ENCODE measurements around the gene TUBA1B. TPM values are rescaled to one million over a fixed set of nuclear protein-coding genes. Genes with fewer than 3 reads are reported as not detected.
"Not testable (repeated sequence)": the region's sequence is repeated elsewhere in the genome, so short reads cannot be mapped to it uniquely, and the experiment has no call there.

Gene TUBA1B
- total RNA-seq = 1,000 to 10,000 TPM in 1 of 4 donors, 100 to 1,000 TPM in 3; 608 to 1,018 (median 745) TPM

GRCh38 chr12:49131051-49131893 lies at the start of gene TUBA1B:
TSS of gene TUBA1B (minus strand) at chr12:49131395. CDS start at chr12:49131300, 95 bp downstream.
- DNase-seq (ENCODE audit: low spot score) = peak; percentile 73
- ATAC-seq (ENCODE audit: low FRiP score) = peak; percentile 94
- TF ChIP-seq CTCF (IDR thresholded peaks at IDR 0.05) = no peak

DNA sequence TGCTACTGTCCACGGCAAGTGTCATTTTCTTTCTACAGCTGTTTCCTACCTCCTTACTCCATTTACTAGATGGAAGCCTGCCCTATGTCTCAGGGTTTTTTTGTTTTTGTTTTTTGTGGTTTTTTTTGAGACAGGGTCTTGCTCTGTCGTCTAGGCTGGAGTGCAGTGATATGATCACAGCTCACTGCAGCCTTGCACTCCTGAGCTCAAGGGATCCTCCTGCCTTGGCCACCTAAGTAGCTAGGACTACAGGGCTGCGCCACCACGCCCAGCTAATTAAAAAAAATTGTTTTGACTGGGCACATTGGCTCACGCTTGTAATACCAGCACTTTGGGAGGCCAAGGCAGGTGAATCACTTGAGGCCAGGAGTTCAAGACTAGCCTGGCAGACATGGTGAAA lies 43.0 kb upstream of the TUBA1B start:
- ATAC-seq (ENCODE audit: low FRiP score) (no peak), DNase-seq (ENCODE audit: low spot score) (no peak)
- TF ChIP-seq CTCF (IDR thresholded peaks at IDR 0.05) = no peak

DNA sequence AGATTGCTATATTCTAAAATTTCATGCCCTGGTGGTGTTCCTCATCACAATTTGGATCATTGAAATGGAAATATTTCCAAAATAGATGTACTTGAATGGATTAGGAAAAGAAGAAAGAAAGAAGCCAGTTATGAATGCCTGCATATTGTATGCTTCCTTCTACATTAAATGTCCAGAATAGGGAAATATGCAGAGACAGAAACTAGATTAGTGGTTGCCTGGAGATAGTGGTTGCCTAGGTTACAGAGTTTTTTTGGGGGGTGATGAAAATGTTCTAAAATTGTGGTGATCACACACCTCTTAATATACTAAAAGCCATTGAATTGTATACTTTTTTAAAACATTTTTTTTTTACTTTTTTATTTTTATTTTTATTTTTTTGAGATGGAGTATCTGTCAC lies 39.7 kb upstream of the TUBA1B start:
- DNase-seq (ENCODE audit: low spot score) (no peak), ATAC-seq (ENCODE audit: low FRiP score) (no peak)

GRCh38 chr12:49165114-49165513 lies 33.9 kb upstream of the TUBA1B start:
- no peak for DNase-seq (ENCODE audit: low spot score)
- ATAC-seq (ENCODE audit: low FRiP score) = no peak
- TF ChIP-seq CTCF (IDR thresholded peaks at IDR 0.05) = no peak

More for the DNA sequence above, 39.7 kb upstream of the TUBA1B start:
- no peak for TF ChIP-seq CTCF (IDR thresholded peaks at IDR 0.05)

DNA sequence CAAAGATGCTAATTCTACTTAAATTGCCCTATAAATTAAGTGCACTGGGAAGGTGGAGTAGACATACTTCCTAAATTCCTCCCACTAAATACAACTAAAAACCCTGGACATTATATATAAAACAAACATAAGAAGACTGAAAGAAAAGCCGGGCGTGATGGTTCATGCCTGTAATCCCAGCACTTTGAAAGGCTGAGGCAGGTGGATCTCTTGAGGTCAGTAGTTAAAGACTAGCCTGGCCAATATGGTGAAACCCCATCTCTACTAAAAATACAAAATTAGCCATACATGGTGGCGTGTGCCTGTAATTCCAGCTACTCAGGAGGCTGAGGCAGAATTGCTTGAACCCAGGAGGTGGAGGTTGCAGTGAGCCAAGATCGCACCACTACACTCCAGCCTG lies 30.7 kb upstream of the TUBA1B start:
- not testable (repeated sequence) for DNase-seq (ENCODE audit: low spot score); ATAC-seq (ENCODE audit: low FRiP score)

DNA sequence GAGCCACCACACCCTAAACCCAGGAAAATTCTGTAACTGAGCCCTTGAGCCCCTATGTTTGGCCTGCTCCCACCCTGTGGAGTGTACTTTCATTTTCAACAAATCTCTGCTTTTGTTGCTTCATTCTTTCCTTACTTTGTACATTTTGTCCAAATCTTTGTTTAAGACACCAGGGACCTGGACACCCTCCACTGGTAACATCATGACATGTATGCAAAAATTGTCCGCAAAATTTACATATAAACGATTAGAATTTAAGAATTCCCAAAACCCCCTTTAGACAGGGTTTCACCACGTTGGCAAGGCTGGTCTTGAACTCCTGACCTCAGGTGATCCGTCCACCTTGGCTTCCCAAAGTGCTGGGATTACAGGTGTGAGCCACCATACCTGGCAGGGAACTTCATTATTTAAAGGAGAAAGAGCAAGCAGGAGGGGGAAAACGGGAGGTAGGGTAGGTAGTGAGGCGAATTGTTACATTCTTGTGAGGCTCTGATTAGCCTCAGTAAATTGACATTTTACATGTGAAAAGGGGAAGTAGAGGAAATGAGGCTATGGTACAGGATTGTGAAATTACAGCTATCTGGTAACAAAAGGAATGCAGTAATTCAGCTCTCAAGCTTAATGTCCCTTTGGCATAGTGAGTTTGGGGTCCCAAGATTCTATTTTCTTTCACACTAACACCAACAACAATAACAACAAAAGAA lies 30.0 kb upstream of the TUBA1B start:
- DNase-seq (ENCODE audit: low spot score) (no peak), ATAC-seq (ENCODE audit: low FRiP score) (no peak)
- no peak for TF ChIP-seq CTCF (IDR thresholded peaks at IDR 0.05)

- ATAC-seq (ENCODE audit: low FRiP score) (no peak), DNase-seq (ENCODE audit: low spot score) (no peak)
- no peak for TF ChIP-seq CTCF (IDR thresholded peaks at IDR 0.05)
Observed at GRCh38 chr12:49160399-49160798, 29.2 kb upstream of the TUBA1B start.
